DOHH2 (cell line): Measurements from ENCODE around the gene MUTYH.

Experiments
- H3F3A ChIP-seq: fragments of 200-600 bp; sonication (generic), shearing (Covaris generic); 2 replicates; pipeline ENCODE4 v1.6.0; 2016; ENCODE audit warnings: antibody characterized with exemption, mild to moderate bottlenecking; ENCODE audit not compliant: control insufficient read depth, insufficient read depth
- H3K27ac ChIP-seq: fragments of 200-600 bp; sonication (generic); 2 replicates; pipeline ENCODE4 v1.5.1; 2014; ENCODE audit warnings: low read depth, mild to moderate bottlenecking, low read length, moderate library complexity
- H3K27me3 ChIP-seq: fragments of 200-600 bp; sonication (generic); 2 replicates; pipeline ENCODE4 v1.6.1; 2014; ENCODE audit warnings: mild to moderate bottlenecking, low read length, mixed read lengths; ENCODE audit not compliant: control insufficient read depth
- H3K36me3 ChIP-seq: fragments of 200-600 bp; sonication (generic); 2 replicates; pipeline ENCODE4 v1.6.1; 2014; ENCODE audit warnings: mild to moderate bottlenecking, low read length, moderate library complexity, mixed read lengths; ENCODE audit not compliant: control insufficient read depth
- H3K4me1 ChIP-seq: fragments of 200-600 bp; sonication (generic); 2 replicates; pipeline ENCODE4 v1.6.1; 2014; ENCODE audit warnings: mild to moderate bottlenecking, low read length, mixed read lengths; ENCODE audit not compliant: control insufficient read depth
- H3K4me2 ChIP-seq: fragments of 200-600 bp; sonication (generic); 2 replicates; pipeline ENCODE4 v1.6.0; 2014; ENCODE audit warnings: mild to moderate bottlenecking, low read length, moderate library complexity
- H3K4me3 ChIP-seq: fragments of 200-600 bp; sonication (generic); 2 replicates; pipeline ENCODE4 v1.5.1; 2014; ENCODE audit warnings: mild to moderate bottlenecking, low read length, mixed read lengths
- H3K79me2 ChIP-seq: fragments of 200-600 bp; sonication (generic); 2 replicates; pipeline ENCODE4 v1.6.1; 2014; ENCODE audit warnings: mild to moderate bottlenecking, low read length, mixed read lengths; ENCODE audit not compliant: control insufficient read depth
- H3K9me2 ChIP-seq: fragments of 200-600 bp; sonication (generic); replicated peaks from 2 replicates; pipeline ENCODE4 v1.6.1; 2014; ENCODE audit warnings: mild to moderate bottlenecking, low read length, mixed read lengths; ENCODE audit not compliant: control insufficient read depth
- H3K9me3 ChIP-seq: fragments of 200-600 bp; sonication (generic); 2 replicates; pipeline ENCODE4 v1.6.1; 2014; ENCODE audit warnings: antibody characterized with exemption, low read length, mixed read lengths; ENCODE audit not compliant: control insufficient read depth, insufficient read depth
- H4K20me1 ChIP-seq: fragments of 200-600 bp; sonication (generic); 2 replicates; pipeline ENCODE4 v1.6.0; 2014; ENCODE audit warnings: low read depth, mild to moderate bottlenecking, antibody characterized with exemption, low read length, moderate library complexity; ENCODE audit not compliant: control insufficient read depth, insufficient read depth
- CTCF ChIP-seq: fragments of 200-600 bp; sonication (generic); IDR thresholded peaks from one replicate; pipeline ENCODE4 v1.5.1; 2014; ENCODE audit warnings: antibody characterized with exemption, mild to moderate bottlenecking, low read depth, low read length; ENCODE audit not compliant: poor library complexity, severe bottlenecking
- EZH2phosphoT487 ChIP-seq: fragments of 200-600 bp; sonication (generic); IDR thresholded peaks from 2 replicates; pipeline ENCODE4 v1.6.1; 2017; ENCODE audit warnings: borderline replicate concordance, mild to moderate bottlenecking, antibody characterized with exemption, low read length, moderate library complexity, mixed read lengths

Gene MUTYH

GRCh38 chr1:45321444-45321843 is 18.8 kb downstream of the MUTYH start:
- no peaks in the 10 kb centered on the region for H3K9me2 ChIP-seq
- H3K36me3 ChIP-seq = no peaks in the 10 kb centered on the region
- peaks cover 3% of the 10 kb centered on the region for H3K79me2 ChIP-seq
- H4K20me1 ChIP-seq = no peaks in the 10 kb centered on the region
- H3F3A ChIP-seq = no peaks in the 10 kb centered on the region
- no peak for TF ChIP-seq EZH2phosphoT487
- no peak for TF ChIP-seq CTCF
- H3K9me3 ChIP-seq = no peaks in the 10 kb centered on the region
- H3K4me1 ChIP-seq = peaks cover 8% of the 10 kb centered on the region
- H3K27me3 ChIP-seq = no peaks in the 10 kb centered on the region
- H3K4me2 ChIP-seq = no peak overlapping the region
- no peak overlapping the region for H3K27ac ChIP-seq
- no peak overlapping the region for H3K4me3 ChIP-seq

DNA sequence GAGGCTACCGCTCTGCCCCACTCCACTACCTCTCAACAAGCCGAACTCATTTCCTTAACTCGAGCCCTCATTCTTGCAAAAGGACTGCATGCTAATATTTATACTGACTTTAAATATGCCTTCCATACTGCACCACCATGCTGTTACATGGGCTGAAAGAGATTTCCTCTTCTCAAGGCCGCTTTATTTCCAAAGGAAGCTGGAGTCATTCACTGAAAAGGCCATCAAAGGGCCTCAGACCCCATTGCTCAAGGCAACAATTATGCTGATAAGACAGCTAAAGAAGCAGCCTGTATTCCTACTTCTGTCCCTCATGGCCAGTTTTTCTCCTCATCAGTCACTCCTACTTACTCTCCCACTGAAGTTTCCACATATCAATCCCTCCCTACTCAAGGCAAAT is 20.5 kb downstream of the MUTYH start:
- H3K4me2 ChIP-seq = no peak overlapping the region
- no peaks in the 10 kb centered on the region for H3K36me3 ChIP-seq
- no peak overlapping the region for H3K27ac ChIP-seq
- H3K4me1 ChIP-seq = no peaks in the 10 kb centered on the region
- no peaks in the 10 kb centered on the region for H3K79me2 ChIP-seq
- no peaks in the 10 kb centered on the region for H4K20me1 ChIP-seq
- no peaks in the 10 kb centered on the region for H3K27me3 ChIP-seq
- no peak overlapping the region for H3K4me3 ChIP-seq
- no peaks in the 10 kb centered on the region for H3F3A ChIP-seq
- no peaks in the 10 kb centered on the region for H3K9me3 ChIP-seq
- H3K9me2 ChIP-seq = no peaks in the 10 kb centered on the region
- no peak for TF ChIP-seq CTCF
- no peak for TF ChIP-seq EZH2phosphoT487

- Histone ChIP-seq H3K4me2 (no peak overlapping the region), H3K36me3 (no peaks in the 10 kb centered on the region), H3K27me3 (no peaks in the 10 kb centered on the region), H3K4me1 (no peaks in the 10 kb centered on the region), H3K4me3 (no peak overlapping the region), H3K27ac (no peak overlapping the region), H3F3A (no peaks in the 10 kb centered on the region), H3K79me2 (no peaks in the 10 kb centered on the region), H4K20me1 (no peaks in the 10 kb centered on the region), H3K9me2 (no peaks in the 10 kb centered on the region), H3K9me3 (no peaks in the 10 kb centered on the region)
- TF ChIP-seq EZH2phosphoT487 (no peak), CTCF (no peak)
Observed at GRCh38 chr1:45317166-45317565, 23.1 kb downstream of the MUTYH start.

- Histone ChIP-seq H3K4me3 (no peak overlapping the region), H3K9me2 (no peaks in the 10 kb centered on the region), H3K27ac (no peak overlapping the region), H3K4me1 (no peaks in the 10 kb centered on the region), H3K79me2 (no peaks in the 10 kb centered on the region), H3K9me3 (no peaks in the 10 kb centered on the region), H3F3A (no peaks in the 10 kb centered on the region), H3K36me3 (no peaks in the 10 kb centered on the region), H3K27me3 (no peaks in the 10 kb centered on the region), H4K20me1 (no peaks in the 10 kb centered on the region), H3K4me2 (no peak overlapping the region)
- TF ChIP-seq CTCF = no peak
- no peak for TF ChIP-seq EZH2phosphoT487
Observed at GRCh38 chr1:45314266-45314665, 26.0 kb downstream of the MUTYH start.
